Fibroblast of lung (primary cell): ENCODE data around the gene CHD5. TPM values are rescaled to one million over a fixed set of nuclear protein-coding genes. Genes with fewer than 3 reads are reported as not detected.

Source experiments
- DNase-seq, 2 donors: peaks; one replicate each; pipeline versions ENCODE4 v3.0.0 to v3.0.0-alpha.2; 2010; ENCODE audit warnings: low read depth in 2 of 2
- H2AFZ ChIP-seq: 2 replicates; pipeline ENCODE4 v1.5.1; 2012; ENCODE audit warnings: low read length, control low read depth, inconsistent platforms
- H3K27ac ChIP-seq: 2 replicates; pipeline ENCODE4 v1.5.1; 2011; ENCODE audit warnings: low read length, control low read depth; ENCODE audit not compliant: insufficient read depth
- H3K27me3 ChIP-seq: 2 replicates; pipeline ENCODE4 v1.5.1; 2011; ENCODE audit warnings: mild to moderate bottlenecking, low read length; ENCODE audit not compliant: control insufficient read depth, insufficient read depth
- H3K36me3 ChIP-seq: 2 replicates; pipeline ENCODE4 v1.5.1; 2011; ENCODE audit warnings: low read length; ENCODE audit not compliant: control insufficient read depth, insufficient read depth
- H3K4me1 ChIP-seq: 2 replicates; pipeline ENCODE4 v1.5.1; 2011; ENCODE audit warnings: low read length; ENCODE audit not compliant: control insufficient read depth, insufficient read depth; ENCODE audit errors: extremely low read depth
- H3K4me2 ChIP-seq: 2 replicates; pipeline ENCODE4 v1.5.1; 2011; ENCODE audit warnings: low read length, control low read depth; ENCODE audit not compliant: insufficient read depth; ENCODE audit errors: extremely low read depth
- H3K4me3 ChIP-seq, 4 experiments: fragments of 200-600 bp in 1 of 4; sonication (generic) in 1 of 4; replicated peaks in 1 of 4; 2 replicates each; pipeline ENCODE4 v1.5.1; 2011 to 2016; ENCODE audit warnings: low read length in 4 of 4, low read depth in 3 of 4, mild to moderate bottlenecking in 3 of 4, control low read depth in 2 of 4, inconsistent platforms in 1 of 4, mixed read lengths in 1 of 4; ENCODE audit not compliant: insufficient read depth in 1 of 4; ENCODE audit errors: control extremely low read depth in 1 of 4
- H3K79me2 ChIP-seq: 2 replicates; pipeline ENCODE4 v1.5.1; 2012; ENCODE audit warnings: mild to moderate bottlenecking, low read length, inconsistent platforms; ENCODE audit not compliant: control insufficient read depth, insufficient read depth
- H3K9ac ChIP-seq: 2 replicates; pipeline ENCODE4 v1.5.1; 2011; ENCODE audit warnings: mild to moderate bottlenecking, low read length, control low read depth; ENCODE audit not compliant: insufficient read depth
- H3K9me3 ChIP-seq: 2 replicates; pipeline ENCODE4 v1.5.1; 2012; ENCODE audit warnings: low read depth, low read length; ENCODE audit not compliant: control insufficient read depth, insufficient read depth
- H4K20me1 ChIP-seq: 2 replicates; pipeline ENCODE4 v1.5.1; 2011; ENCODE audit warnings: low read length; ENCODE audit not compliant: control insufficient read depth, insufficient read depth; ENCODE audit errors: extremely low read depth
- CTCF ChIP-seq, 2 donors: IDR thresholded peaks in 1 of 2; conservative IDR thresholded peaks in 1 of 2; 1 replicate in 1 of 2; 2 replicates in 1 of 2; pipeline ENCODE4 v1.5.1; 2011 to 2012; ENCODE audit warnings: low read length in 2 of 2, control low read depth in 1 of 2, inconsistent platforms in 1 of 2, low read depth in 1 of 2, mild to moderate bottlenecking in 1 of 2
- EZH2 ChIP-seq: IDR thresholded peaks from 2 replicates; pipeline ENCODE4 v1.5.1; 2012; ENCODE audit warnings: low read length, control low read depth, mild to moderate bottlenecking; ENCODE audit errors: missing control alignments
- polyA plus RNA-seq, 2 donors: library from polyadenylated mRNA; depleted of rRNA in 1 of 2; stranded (reverse) in 1 of 2; unstranded in 1 of 2; fragments of >200 nt; gene quantifications; 2 replicates each; pipeline ENCODE4 v1.2.1, GENCODE V29; 2011 to 2012; ENCODE audit warnings: missing spikeins in 1 of 2
- total RNA-seq: library from RNA; depleted of rRNA; stranded (reverse); fragments of >200 nt; gene quantifications from 2 replicates; pipeline ENCODE4 v1.2.1, GENCODE V29; 2014

CHD5 gene
- total and polyA plus RNA-seq, 2 donors (not counting 1 experiment from before 2014, with no cell fraction given) = under 0.01 to 0.01 TPM

GRCh38 chr1:6154525-6155319, 25.4 kb downstream of the CHD5 start:
- no peaks in the 10 kb centered on the region for H4K20me1 ChIP-seq
- no peak overlapping the region for H2AFZ ChIP-seq
- no peak overlapping the region for H3K4me3 ChIP-seq
- H3K4me1 ChIP-seq = no peaks in the 10 kb centered on the region
- TF ChIP-seq EZH2 (no peak), CTCF (conservative IDR thresholded peaks at IDR 0.05 in 1 of 2, IDR thresholded peaks at IDR 0.05 in 1 of 2; ENCODE audit: low read depth in 1 of 2, low read length in 2 of 2) (no peak)
- H3K79me2 ChIP-seq = no peaks in the 10 kb centered on the region
- H3K9ac ChIP-seq = no peak overlapping the region
- no peaks in the 10 kb centered on the region for H3K36me3 ChIP-seq
- no peak overlapping the region for H3K4me2 ChIP-seq
- no peak for DNase-seq
- H3K27ac ChIP-seq = no peak overlapping the region
- H3K27me3 ChIP-seq = no peaks in the 10 kb centered on the region
- H3K9me3 ChIP-seq = no peaks in the 10 kb centered on the region

GRCh38 chr1:6152882-6153281, 27.2 kb downstream of the CHD5 start:
- Histone ChIP-seq H3K27ac (no peak overlapping the region), H4K20me1 (no peaks in the 10 kb centered on the region), H2AFZ (no peak overlapping the region), H3K4me2 (no peak overlapping the region), H3K4me3 (no peak overlapping the region), H3K79me2 (no peaks in the 10 kb centered on the region), H3K9me3 (no peaks in the 10 kb centered on the region), H3K9ac (no peak overlapping the region), H3K36me3 (no peaks in the 10 kb centered on the region), H3K27me3 (no peaks in the 10 kb centered on the region), H3K4me1 (no peaks in the 10 kb centered on the region)
- TF ChIP-seq EZH2 (no peak), CTCF (conservative IDR thresholded peaks at IDR 0.05 in 1 of 2, IDR thresholded peaks at IDR 0.05 in 1 of 2; ENCODE audit: low read depth in 1 of 2, low read length in 2 of 2) (no peak)
- DNase-seq = no peak

- Histone ChIP-seq H3K9me3 (no peaks in the 10 kb centered on the region), H3K79me2 (no peaks in the 10 kb centered on the region), H3K4me1 (no peaks in the 10 kb centered on the region), H3K4me2 (no peak overlapping the region), H3K4me3 (no peak overlapping the region), H3K27me3 (no peaks in the 10 kb centered on the region), H3K36me3 (no peaks in the 10 kb centered on the region), H4K20me1 (no peaks in the 10 kb centered on the region), H2AFZ (no peak overlapping the region), H3K9ac (no peak overlapping the region), H3K27ac (no peak overlapping the region)
- DNase-seq = no peak
- TF ChIP-seq CTCF (conservative IDR thresholded peaks at IDR 0.05 in 1 of 2, IDR thresholded peaks at IDR 0.05 in 1 of 2; ENCODE audit: low read depth in 1 of 2, low read length in 2 of 2) (no peak), EZH2 (no peak)
Observed at GRCh38 chr1:6152181-6152580, 27.9 kb downstream of the CHD5 start.
